A549 (cell line): ENCODE results near the gene IQGAP2. TPM values are rescaled to one million over a fixed set of nuclear protein-coding genes. Genes with fewer than 3 reads are reported as not detected.

Experiments used
- ATAC-seq, 2 experiments: fragments of 200-7000 bp in 1 of 2; fragments of >200 bp in 1 of 2; cut with Nextera tagmentation in 1 of 2; cut with Tn5 transposase in 1 of 2; 3 replicates each; pipeline versions ENCODE4 v1.8.0 to v1.9.1; 2018 to 2020; ENCODE audit warnings: mild to moderate bottlenecking in 1 of 2, moderate library complexity in 1 of 2
- CTCF ChIA-PET: fragments of 300-600 bp; sonication (Branson Sonifier 250); formaldehyde crosslinking; extraction: SDS; loops from one replicate; lab custom pipeline; 2021; ENCODE audit warnings: antibody characterized with exemption, inconsistent platforms; lab: Yijun Ruan, JAX
- POLR2A ChIA-PET: fragments of 350-600 bp; formaldehyde crosslinking; extraction: SDS; loops from one replicate; lab custom pipeline; 2021; ENCODE audit warnings: antibody characterized with exemption, inconsistent platforms; lab: Yijun Ruan, JAX
- DNase-seq, 2 experiments: peaks; one replicate each; pipeline versions ENCODE4 v3.0.0 to v3.0.0-alpha.2; 2011 to 2016; ENCODE audit warnings: low read depth in 1 of 2, low spot score in 1 of 2
- FAIRE-seq: peaks from 2 replicates; lab custom pipeline; 2011; peaks lifted over from hg19 to GRCh38; lab: Jason Lieb, UNC
- H3K27ac ChIP-seq, 2 experiments: fragments of >200 bp; sonication (Bioruptor Twin); formaldehyde crosslinking; 3 replicates each; pipeline ENCODE4 v1.5.1; 2016 to 2017
- H3K4me1 ChIP-seq: fragments of >200 bp; sonication (Bioruptor Twin); formaldehyde crosslinking; 3 replicates; pipeline ENCODE4 v1.6.1; 2016
- H3K4me2 ChIP-seq: fragments of >200 bp; sonication (Bioruptor Twin); formaldehyde crosslinking; 3 replicates; pipeline ENCODE4 v1.6.1; 2016
- H3K4me3 ChIP-seq: fragments of >200 bp; sonication (Bioruptor Twin); formaldehyde crosslinking; 3 replicates; pipeline ENCODE4 v1.5.1; 2016
- H3K9me3 ChIP-seq: fragments of >200 bp; sonication (Bioruptor Twin); formaldehyde crosslinking; 3 replicates; pipeline ENCODE4 v1.6.1; 2016
- BHLHE40 ChIP-seq: IDR thresholded peaks from 2 replicates; pipeline ENCODE4 v1.6.1; 2012; ENCODE audit warnings: low read depth, low read length, inconsistent platforms
- CHD2 ChIP-seq: fragments of 150-350 bp; IDR thresholded peaks from 2 replicates; pipeline ENCODE4 v1.6.1; 2014; ENCODE audit warnings: low read length; ENCODE audit not compliant: partially characterized antibody
- EP300 ChIP-seq, 2 experiments: fragments of >200 bp; sonication (Bioruptor Twin); formaldehyde crosslinking; IDR thresholded peaks; 2 replicates in 1 of 2; 3 replicates in 1 of 2; pipeline ENCODE4 v1.6.1; 2016 to 2017
- ESRRA ChIP-seq: fragments of 150-350 bp; IDR thresholded peaks from 2 replicates; pipeline ENCODE4 v1.6.1; 2014; ENCODE audit warnings: mild to moderate bottlenecking, low read length, borderline replicate concordance
- FOSL2 ChIP-seq, 2 experiments: fragments of 450-650 bp in 1 of 2; fragments of >200 bp in 1 of 2; sonication (Bioruptor Twin) in 1 of 2; formaldehyde crosslinking; IDR thresholded peaks; 2 replicates each; pipeline versions ENCODE4 v1.5.0 to v1.6.1; 2016 to 2020; ENCODE audit warnings: mild to moderate bottlenecking in 1 of 2, moderate library complexity in 1 of 2
- GATA3 ChIP-seq: IDR thresholded peaks from 2 replicates; pipeline ENCODE4 v1.6.1; 2012; ENCODE audit warnings: borderline replicate concordance
- HEYL ChIP-seq: fragments of 250-450 bp; sonication (Bioruptor Pico); IDR thresholded peaks from 2 replicates; pipeline ENCODE4 v1.8.0; 2021; ENCODE audit warnings: mild to moderate bottlenecking, moderate library complexity
- HOXB13 ChIP-seq: fragments of 250-450 bp; sonication (Bioruptor Pico); IDR thresholded peaks from 2 replicates; pipeline ENCODE4 v1.5.0; 2020; ENCODE audit warnings: low read depth, mild to moderate bottlenecking, moderate library complexity
- JUN ChIP-seq, 2 experiments: fragments of >200 bp; sonication (Bioruptor Twin); formaldehyde crosslinking; IDR thresholded peaks; 2 replicates in 1 of 2; 3 replicates in 1 of 2; pipeline ENCODE4 v1.6.1; 2016 to 2017
- KDM5A ChIP-seq: fragments of 200-600 bp; sonication (generic); IDR thresholded peaks from 2 replicates; pipeline ENCODE4 v1.6.1; 2016; ENCODE audit warnings: antibody characterized with exemption, mild to moderate bottlenecking
- MAZ ChIP-seq: fragments of 150-350 bp; IDR thresholded peaks from 2 replicates; pipeline ENCODE4 v1.6.1; 2014; ENCODE audit warnings: antibody characterized with exemption, low read depth, low read length, borderline replicate concordance
- POLR2A ChIP-seq: IDR thresholded peaks from 2 replicates; pipeline ENCODE4 v1.6.1; 2012; ENCODE audit warnings: mild to moderate bottlenecking, low read length
- RNF2 ChIP-seq: fragments of 200-600 bp; sonication (generic); IDR thresholded peaks from 2 replicates; pipeline ENCODE4 v1.6.1; 2016; ENCODE audit warnings: low read depth, mild to moderate bottlenecking, antibody characterized with exemption, moderate library complexity, borderline replicate concordance
- TFCP2L1 ChIP-seq: fragments of 250-450 bp; sonication (Bioruptor Pico); IDR thresholded peaks from 2 replicates; pipeline ENCODE4 v1.5.0; 2021; ENCODE audit warnings: mild to moderate bottlenecking
- WGBS: methylation state at CpG from one replicate; pipeline ENCODE4 v1.1.6; 2017; ENCODE audit errors: missing lambda C conversion rate; 5-methylcytosine and 5-hydroxymethylcytosine counted together
- polyA plus RNA-seq, 4 experiments: library from polyadenylated mRNA; depleted of rRNA in 3 of 4; stranded (reverse); fragments of >200 nt; fragmentation: RNase III in 1 of 4; extraction: RNeasy Plus Mini Kit Qiagen cat#74134 plus additional on column Dnase treatment in 1 of 4; gene quantifications; 2 replicates in 3 of 4; 3 replicates in 1 of 4; pipeline ENCODE4 v1.2.3, GENCODE V29; 2011 to 2017
- TF ChIP-seq, protein P1 (sequence below): IDR thresholded peaks from 2 replicates; pipeline ENCODE4 v1.6.1; 2012; ENCODE audit warnings: low read depth, borderline replicate concordance
- TF ChIP-seq, protein P2 (sequence below): fragments of >200 bp; sonication (Bioruptor Twin); formaldehyde crosslinking; IDR thresholded peaks from 3 replicates; pipeline ENCODE4 v1.6.1; 2016
- TF ChIP-seq, protein P3 (sequence below): fragments of 250-450 bp; sonication (Bioruptor Pico); IDR thresholded peaks from 2 replicates; pipeline ENCODE4 v1.5.0; 2021; ENCODE audit warnings: mild to moderate bottlenecking, moderate library complexity, borderline replicate concordance

IQGAP2 gene
- polyA plus RNA-seq, 2 of the 4 experiments (the other 2 are of a cell fraction), result 5.3 to 10.1 TPM

DNA sequence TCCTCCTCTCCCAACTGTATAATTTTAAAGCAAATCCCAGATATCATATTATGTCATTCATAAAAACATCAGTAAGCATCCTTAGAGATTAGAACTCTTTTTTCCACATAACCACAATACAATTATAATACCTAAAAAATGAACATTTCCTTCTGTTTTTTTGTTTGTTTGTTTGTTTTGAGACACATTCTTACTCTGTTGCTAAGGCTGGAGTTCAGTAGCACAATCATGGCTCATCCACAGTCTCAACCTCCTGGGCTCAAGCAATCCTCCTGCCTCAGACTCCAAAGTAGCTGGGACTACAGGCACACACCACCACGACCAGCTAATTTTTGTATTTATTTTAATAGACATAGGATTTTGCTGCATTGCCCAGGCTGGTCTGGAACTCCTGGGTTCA is 320.8 kb downstream of the IQGAP2 start:
- TF ChIP-seq JUN (IDR thresholded peaks at IDR 0.05) (no peak), HEYL (CRISPR knock-in tag) (no peak), RNF2 (no peak), CHD2 (no peak), MAZ (no peak)
- TF ChIP-seq, protein P1, sequence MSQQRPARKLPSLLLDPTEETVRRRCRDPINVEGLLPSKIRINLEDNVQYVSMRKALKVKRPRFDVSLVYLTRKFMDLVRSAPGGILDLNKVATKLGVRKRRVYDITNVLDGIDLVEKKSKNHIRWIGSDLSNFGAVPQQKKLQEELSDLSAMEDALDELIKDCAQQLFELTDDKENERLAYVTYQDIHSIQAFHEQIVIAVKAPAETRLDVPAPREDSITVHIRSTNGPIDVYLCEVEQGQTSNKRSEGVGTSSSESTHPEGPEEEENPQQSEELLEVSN, result no peak
- TF ChIP-seq, protein P2, sequence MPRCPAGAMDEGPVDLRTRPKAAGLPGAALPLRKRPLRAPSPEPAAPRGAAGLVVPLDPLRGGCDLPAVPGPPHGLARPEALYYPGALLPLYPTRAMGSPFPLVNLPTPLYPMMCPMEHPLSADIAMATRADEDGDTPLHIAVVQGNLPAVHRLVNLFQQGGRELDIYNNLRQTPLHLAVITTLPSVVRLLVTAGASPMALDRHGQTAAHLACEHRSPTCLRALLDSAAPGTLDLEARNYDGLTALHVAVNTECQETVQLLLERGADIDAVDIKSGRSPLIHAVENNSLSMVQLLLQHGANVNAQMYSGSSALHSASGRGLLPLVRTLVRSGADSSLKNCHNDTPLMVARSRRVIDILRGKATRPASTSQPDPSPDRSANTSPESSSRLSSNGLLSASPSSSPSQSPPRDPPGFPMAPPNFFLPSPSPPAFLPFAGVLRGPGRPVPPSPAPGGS, result no peak

DNA sequence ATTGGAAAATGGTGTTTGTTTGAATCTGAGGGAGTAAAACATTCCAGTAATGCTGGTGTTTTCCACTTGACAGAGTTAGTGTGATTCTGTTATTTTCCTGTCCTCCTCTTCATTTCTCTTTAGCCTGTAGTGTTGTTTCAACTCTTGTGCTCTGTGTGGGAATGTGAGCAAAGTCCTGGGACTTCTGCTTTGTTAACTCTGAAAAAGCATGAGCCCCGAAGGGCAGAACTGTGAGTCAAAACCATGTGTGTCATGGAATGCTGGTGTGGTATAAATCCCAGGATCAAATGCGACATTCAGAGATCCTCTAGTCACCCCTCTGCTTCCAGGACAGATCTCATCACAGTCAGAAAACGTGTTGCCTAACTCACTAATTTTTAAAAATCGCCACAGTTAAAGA is 321.8 kb downstream of the IQGAP2 start:
- TF ChIP-seq FOSL2 (IDR thresholded peaks at IDR 0.05), result no peak
- peak; percentile 19; the same call in 1 of the 2 replicates for TF ChIP-seq FOSL2 (CRISPR knock-in tag; IDR thresholded peaks at IDR 0.05)
- TF ChIP-seq HOXB13 (CRISPR knock-in tag), result no peak
- no peak overlapping the region for H3K4me3 ChIP-seq
- peak overlapping the region; percentile 33 to 38; a peak in 4 of 6 replicates for H3K27ac ChIP-seq
- 40% methylated on average over 4 of the region's 4 CpGs for WGBS
- ATAC-seq (peak; percentile 62 to 79), FAIRE-seq (no peak), DNase-seq (peak; percentile 35 to 44)
- ChIA-PET POLR2A (no interaction called here), CTCF (interaction anchor here (0.6 to 2.8 kb wide), 3 partner anchors 8 to 72 kb away, joined by 3 to 17 read pairs (median 5); no protein-coding TSS in a partner anchor)
- peak overlapping the region; percentile 57 for H3K4me2 ChIP-seq
- peaks cover 19% of the 10 kb centered on the region for H3K9me3 ChIP-seq
- peaks cover 15% of the 10 kb centered on the region for H3K4me1 ChIP-seq

More for the DNA sequence above, 320.8 kb downstream of the IQGAP2 start:
- ChIA-PET CTCF (interaction anchor here (1.2 to 10.7 kb wide), 4 partner anchors 20 to 144 kb away, joined by 3 to 81 read pairs (median 4); no protein-coding TSS in a partner anchor), POLR2A (no interaction called here)
- Histone ChIP-seq H3K4me1 (peaks cover 15% of the 10 kb centered on the region), H3K4me2 (no peak overlapping the region; the same call in 2 of the 3 replicates), H3K4me3 (no peak overlapping the region), H3K27ac (peak overlapping the region in 1 of 2 experiments; percentile 48; a peak in 1 of 6 replicates), H3K9me3 (peaks cover 9% of the 10 kb centered on the region)
- ATAC-seq (peak in 1 of 2 experiments; percentile 21; a peak in 1 of 6 replicates), DNase-seq (no peak), FAIRE-seq (no peak)
- WGBS, result 0% methylated on average over 1 of the region's 1 CpG

DNA sequence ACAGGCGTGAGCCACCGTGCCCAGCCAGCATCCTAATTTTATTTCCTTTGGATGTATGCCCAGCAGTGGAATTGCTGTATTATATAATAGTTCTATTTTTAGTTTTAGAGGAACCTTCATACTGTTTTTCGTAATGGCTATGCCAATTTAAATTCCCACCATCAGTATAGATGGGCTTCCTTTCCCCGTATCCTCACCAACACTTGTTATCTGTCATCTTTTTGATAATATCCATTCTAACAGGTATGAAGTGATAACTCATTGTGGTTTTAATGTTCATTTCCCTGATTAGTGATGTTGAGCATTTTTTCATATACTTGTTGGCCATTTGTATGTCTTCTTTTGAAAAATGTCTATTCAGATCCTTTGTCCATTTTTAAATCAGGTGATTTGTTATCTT is 325.9 kb downstream of the IQGAP2 start:
- H3K4me1 ChIP-seq, result peaks cover 15% of the 10 kb centered on the region
- FAIRE-seq (no peak), DNase-seq (no peak), ATAC-seq (no peak)
- peaks cover 31% of the 10 kb centered on the region for H3K9me3 ChIP-seq
- WGBS, result 92% methylated on average over 4 of the region's 4 CpGs
- no peak overlapping the region for H3K4me3 ChIP-seq
- CTCF ChIA-PET, result interaction anchor here (0.9 to 1.8 kb wide), 2 partner anchors 12 to 45 kb away, joined by 3 to 8 read pairs; no protein-coding TSS in a partner anchor
- TF ChIP-seq BHLHE40 (no peak), TFCP2L1 (CRISPR knock-in tag) (no peak), GATA3 (no peak), POLR2A (no peak), ESRRA (no peak), KDM5A (no peak), EP300 (IDR thresholded peaks at IDR 0.05) (no peak), MAZ (no peak)
- TF ChIP-seq, protein P3, sequence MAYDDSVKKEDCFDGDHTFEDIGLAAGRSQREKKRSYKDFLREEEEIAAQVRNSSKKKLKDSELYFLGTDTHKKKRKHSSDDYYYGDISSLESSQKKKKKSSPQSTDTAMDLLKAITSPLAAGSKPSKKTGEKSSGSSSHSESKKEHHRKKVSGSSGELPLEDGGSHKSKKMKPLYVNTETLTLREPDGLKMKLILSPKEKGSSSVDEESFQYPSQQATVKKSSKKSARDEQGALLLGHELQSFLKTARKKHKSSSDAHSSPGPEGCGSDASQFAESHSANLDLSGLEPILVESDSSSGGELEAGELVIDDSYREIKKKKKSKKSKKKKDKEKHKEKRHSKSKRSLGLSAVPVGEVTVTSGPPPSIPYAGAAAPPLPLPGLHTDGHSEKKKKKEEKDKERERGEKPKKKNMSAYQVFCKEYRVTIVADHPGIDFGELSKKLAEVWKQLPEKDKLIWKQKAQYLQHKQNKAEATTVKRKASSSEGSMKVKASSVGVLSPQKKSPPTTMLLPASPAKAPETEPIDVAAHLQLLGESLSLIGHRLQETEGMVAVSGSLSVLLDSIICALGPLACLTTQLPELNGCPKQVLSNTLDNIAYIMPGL (CRISPR knock-in tag), result no peak
- no peak overlapping the region for H3K27ac ChIP-seq
- POLR2A ChIA-PET, result no interaction called here
- no peak overlapping the region for H3K4me2 ChIP-seq
